8988T (cell line): ENCODE measurements around the gene IQGAP2.
"Not testable (repeated sequence)": the region's sequence is repeated elsewhere in the genome, so short reads cannot be mapped to it uniquely, and the experiment has no call there.

Source experiments
- DNase-seq: peaks from one replicate; pipeline ENCODE4 v3.0.0; 2011

IQGAP2 gene

GRCh38 chr5:76672242-76672641 lies 269.2 kb downstream of the IQGAP2 start:
- no peak for DNase-seq

- no peak for DNase-seq
Observed at GRCh38 chr5:76673125-76673524, 270.0 kb downstream of the IQGAP2 start.

DNA sequence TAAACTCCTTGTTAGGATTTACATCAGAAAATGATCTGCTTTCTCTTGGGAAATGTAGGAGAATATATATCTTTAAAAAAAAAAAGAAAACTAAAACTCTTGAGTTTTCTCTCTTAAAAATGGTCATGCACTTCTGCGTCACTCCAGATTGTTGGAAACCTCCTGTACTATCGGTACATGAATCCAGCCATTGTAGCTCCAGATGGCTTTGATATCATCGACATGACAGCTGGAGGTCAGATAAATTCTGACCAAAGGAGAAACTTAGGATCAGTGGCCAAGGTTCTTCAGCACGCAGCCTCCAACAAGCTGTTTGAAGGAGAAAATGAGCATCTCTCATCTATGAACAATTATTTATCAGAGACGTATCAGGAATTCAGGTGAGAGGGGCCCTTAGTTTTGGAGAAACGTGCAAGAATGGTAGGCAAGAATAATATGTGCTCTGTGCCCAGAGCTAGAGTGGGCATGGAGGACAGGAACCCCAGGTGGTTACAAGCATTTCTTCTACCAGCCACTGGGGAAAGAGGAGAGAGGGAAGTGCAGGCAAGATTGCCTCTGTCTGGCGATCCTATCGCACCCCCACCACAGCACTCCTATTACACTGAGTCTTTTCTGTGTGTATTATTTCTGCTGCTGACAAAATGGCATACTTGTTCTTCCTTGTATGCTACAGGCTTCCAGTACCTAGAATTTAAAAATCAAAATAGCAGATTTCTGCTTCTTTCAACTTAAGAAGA lies 271.4 kb downstream of the IQGAP2 start:
- DNase-seq: no peak

DNA sequence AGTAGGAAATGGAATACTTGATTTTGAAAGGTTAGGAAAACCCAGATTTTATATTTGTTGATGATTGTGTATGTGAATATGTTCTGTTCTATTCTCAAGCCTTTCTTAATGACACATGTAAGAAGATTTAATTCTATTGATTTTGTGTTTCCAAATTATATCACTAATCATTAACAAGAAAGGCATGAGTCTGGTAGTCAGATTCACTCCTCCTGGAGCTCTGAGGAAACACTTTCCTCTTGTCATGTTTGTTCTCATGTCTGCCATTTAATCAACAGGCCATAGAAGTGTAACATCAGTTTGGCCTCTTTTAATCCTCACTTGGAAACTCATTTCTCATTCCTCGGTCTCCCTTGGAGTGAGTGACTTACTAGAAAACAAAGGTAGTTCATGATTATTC lies 272.3 kb downstream of the IQGAP2 start:
- DNase-seq: no peak

GRCh38 chr5:76677849-76678472 lies 274.9 kb downstream of the IQGAP2 start:
- DNase-seq: no peak

DNA sequence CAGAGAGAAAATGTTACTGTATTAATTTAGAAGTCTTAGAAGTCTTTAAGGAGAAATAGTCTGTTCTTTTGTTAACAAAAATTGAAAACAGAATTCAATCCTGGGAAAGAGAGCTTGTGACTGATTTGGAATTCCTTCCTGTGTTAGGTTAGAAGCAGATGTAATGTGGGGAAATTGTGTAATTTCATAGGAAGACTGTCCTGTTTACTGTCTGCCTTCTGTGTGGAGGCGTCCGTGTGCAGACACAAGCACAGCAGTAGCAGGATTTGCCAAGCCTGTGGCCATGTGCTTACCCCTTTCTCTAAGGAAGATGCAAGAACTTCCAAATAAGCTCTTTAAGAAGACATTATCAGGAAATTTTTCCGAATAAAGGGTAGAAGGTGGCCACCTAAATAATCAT lies 276.1 kb downstream of the IQGAP2 start:
- DNase-seq: no peak

- DNase-seq: not testable (repeated sequence)
Observed at GRCh38 chr5:76680826-76681225, 277.7 kb downstream of the IQGAP2 start.

- no peak for DNase-seq
Observed at GRCh38 chr5:76681287-76681686, 278.2 kb downstream of the IQGAP2 start.

GRCh38 chr5:76682387-76682786 lies 279.3 kb downstream of the IQGAP2 start:
- DNase-seq: no peak

- DNase-seq: no peak
Observed at GRCh38 chr5:76683816-76684731, 281.0 kb downstream of the IQGAP2 start.

DNA sequence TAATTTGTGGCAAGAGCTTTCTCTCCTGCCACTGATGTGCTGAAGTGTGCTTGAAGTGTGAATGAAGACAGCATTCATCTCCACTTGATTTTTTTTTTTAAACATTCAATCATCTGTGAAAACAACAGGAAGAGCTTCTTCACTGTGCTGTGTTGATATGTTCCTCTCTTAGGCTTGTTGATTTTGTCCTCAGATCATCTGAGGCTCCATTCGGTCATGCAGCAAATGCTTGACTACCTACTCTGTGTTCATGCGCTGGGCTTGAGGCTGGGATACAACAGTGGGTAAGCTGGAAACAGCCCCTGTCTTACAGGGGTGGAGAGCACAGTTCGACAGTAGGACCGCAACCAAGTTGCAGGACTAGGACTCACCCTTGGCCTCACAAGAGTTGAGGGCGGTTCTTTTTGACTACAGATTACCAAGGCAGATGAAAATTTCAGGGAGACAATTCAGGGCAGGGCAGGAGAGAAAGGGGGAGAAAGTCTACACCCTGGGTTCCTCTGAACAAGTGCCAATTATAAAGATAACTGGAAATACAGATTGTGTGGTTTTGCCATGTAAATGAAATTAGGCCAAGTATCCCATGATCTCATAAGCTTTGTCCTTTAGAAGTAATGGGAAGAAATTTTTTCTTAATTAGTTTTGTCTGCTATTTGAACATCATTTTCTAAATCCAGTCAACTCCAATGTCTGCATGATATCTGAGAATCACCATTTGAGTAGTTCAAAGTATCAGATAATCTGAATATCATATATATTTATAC lies 281.9 kb downstream of the IQGAP2 start:
- no peak for DNase-seq

DNA sequence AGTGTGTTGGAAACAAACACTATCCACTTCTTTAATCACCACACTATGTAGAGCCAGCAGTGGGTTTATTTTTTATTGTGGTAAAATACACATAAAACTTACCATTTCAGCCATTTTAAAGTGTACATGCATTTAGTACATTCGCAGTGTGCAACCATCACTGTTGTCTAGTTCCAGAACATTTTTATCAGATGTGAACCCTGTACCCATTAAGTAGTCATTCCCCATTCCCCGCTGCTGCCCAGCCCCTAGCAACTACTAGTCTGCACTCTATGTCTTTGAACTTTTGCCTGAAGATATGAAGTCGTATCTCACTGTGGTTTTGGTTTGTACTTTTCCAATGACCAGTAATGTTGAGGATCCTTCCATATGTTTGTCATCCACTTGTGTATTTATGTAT lies 282.6 kb downstream of the IQGAP2 start:
- no peak for DNase-seq

- DNase-seq: no peak
Observed at GRCh38 chr5:76688212-76688611, 285.1 kb downstream of the IQGAP2 start.

- no peak for DNase-seq
Observed at GRCh38 chr5:76688836-76689235, 285.8 kb downstream of the IQGAP2 start.

DNA sequence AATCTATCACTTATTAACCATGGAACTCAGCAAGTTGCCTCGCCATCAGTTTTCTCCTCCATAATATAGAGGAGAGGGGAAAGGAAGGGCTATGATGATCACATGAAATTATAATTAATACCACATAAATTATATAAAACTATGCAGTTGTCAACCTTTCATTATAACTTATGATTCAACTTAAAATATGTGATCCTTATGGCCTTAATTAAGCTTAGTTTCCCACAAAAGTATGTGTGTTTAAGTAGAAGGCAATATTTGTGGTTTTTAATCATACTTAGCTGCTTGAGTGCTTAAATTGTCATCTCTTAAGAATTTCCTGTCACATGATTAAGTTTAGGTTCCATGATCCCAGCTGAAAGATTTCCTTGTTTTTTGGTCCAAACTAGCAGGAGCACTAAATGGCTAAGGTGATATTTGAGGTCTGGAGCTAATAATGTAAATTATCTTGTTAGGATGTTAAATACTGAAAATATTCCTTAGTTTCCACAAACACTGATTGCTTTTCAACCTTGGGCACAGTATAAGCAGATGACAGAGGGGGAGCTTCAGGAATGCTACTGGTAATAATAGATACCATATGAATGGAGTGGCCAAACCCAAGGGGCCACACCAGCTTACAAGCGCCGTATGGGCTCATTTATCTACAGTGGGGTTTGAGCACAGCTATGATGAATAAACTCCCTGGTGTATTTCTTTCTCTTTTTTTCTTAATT lies 286.4 kb downstream of the IQGAP2 start:
- no peak for DNase-seq

DNA sequence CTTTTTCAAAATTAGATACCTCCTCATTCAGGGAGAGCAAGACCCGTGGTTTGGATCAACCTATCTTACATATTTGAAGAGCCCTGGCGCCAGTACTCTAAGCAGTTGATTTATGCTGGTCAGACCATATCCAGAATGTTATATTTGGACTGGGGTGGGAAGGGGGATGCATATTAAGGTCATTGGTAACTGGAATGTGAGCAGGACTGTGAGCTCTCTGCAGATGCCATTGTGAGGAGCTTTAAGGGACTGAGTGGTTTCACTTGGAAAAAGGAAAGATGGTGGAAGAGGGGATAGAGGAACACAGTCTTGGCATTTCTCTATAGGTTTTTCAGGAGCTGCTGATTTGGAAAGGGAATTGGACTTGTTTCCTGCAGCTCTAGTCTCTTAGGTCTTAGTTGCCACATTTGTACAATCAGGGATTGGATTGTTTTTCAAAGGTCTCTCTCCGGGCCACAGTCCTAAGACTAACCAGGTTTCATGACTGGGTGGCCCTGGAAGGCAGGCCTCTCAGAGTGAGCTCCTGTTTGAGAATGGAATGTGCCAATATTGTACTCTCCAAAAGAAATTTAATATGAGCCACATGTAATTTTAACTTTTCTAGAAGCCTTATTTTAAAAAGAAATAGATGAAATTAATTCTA lies 287.1 kb downstream of the IQGAP2 start:
- no peak for DNase-seq

GRCh38 chr5:76690704-76691466 lies 287.8 kb downstream of the IQGAP2 start:
- no peak for DNase-seq

GRCh38 chr5:76691467-76692273 lies 288.6 kb downstream of the IQGAP2 start:
- DNase-seq: no peak

GRCh38 chr5:76692274-76692540 lies 289.1 kb downstream of the IQGAP2 start:
- no peak for DNase-seq

- DNase-seq: no peak
Observed at GRCh38 chr5:76692651-76693050, 289.6 kb downstream of the IQGAP2 start.
